Transverse colon (tissue), 4 donors: Measurements from ENCODE around the gene UBE2J1. TPM values are rescaled to one million over a fixed set of nuclear protein-coding genes. Genes with fewer than 3 reads are reported as not detected.

Experiments used
- DNase-seq: peaks from one replicate; pipeline ENCODE4 v3.0.0-alpha.2; 2019
- H3K27ac ChIP-seq, 4 donors: fragments of 200-600 bp; sonication (generic); 2 replicates each; pipeline ENCODE4 v1.5.1; 2016 to 2018; ENCODE audit warnings: inconsistent platforms in 4 of 4
- H3K27me3 ChIP-seq: fragments of 200-600 bp; sonication (generic); 2 replicates; pipeline ENCODE4 v1.5.1; 2017; ENCODE audit warnings: inconsistent platforms
- H3K36me3 ChIP-seq, 4 donors: fragments of 200-600 bp; sonication (generic); 2 replicates each; pipeline ENCODE4 v1.5.1; 2017 to 2019; ENCODE audit warnings: inconsistent platforms in 4 of 4
- H3K4me1 ChIP-seq, 4 donors: fragments of 200-600 bp; sonication (generic); 2 replicates each; pipeline ENCODE4 v1.5.1; 2017 to 2020; ENCODE audit warnings: inconsistent platforms in 4 of 4
- H3K4me3 ChIP-seq, 4 donors: fragments of 200-600 bp; sonication (generic); 1 replicate in 1 of 4; 2 replicates in 3 of 4; pipeline versions ENCODE4 v1.5.1 to v1.6.1; 2017 to 2019; ENCODE audit warnings: inconsistent platforms in 4 of 4
- H3K9me3 ChIP-seq, 2 donors: fragments of 200-600 bp; sonication (generic); 2 replicates each; pipeline ENCODE4 v1.5.1; 2017 to 2019; ENCODE audit warnings: inconsistent platforms in 2 of 2
- EP300 ChIP-seq: sonication (generic); formaldehyde crosslinking; IDR thresholded peaks from one replicate; pipeline ENCODE4 v1.6.1; 2017; ENCODE audit warnings: antibody characterized with exemption, low read depth
- POLR2A ChIP-seq: fragments of 450-650 bp; IDR thresholded peaks from one replicate; pipeline ENCODE4 v1.6.1; 2016; ENCODE audit warnings: antibody characterized with exemption, mild to moderate bottlenecking, moderate library complexity
- POLR2AphosphoS5 ChIP-seq, 3 donors: sonication (generic); formaldehyde crosslinking; IDR thresholded peaks; one replicate each; pipeline ENCODE4 v1.6.1; 2016; ENCODE audit warnings: antibody characterized with exemption in 3 of 3
- WGBS, 2 donors: methylation state at CpG; one replicate each; pipeline ENCODE4 v1.1.5; 2018; ENCODE audit warnings: low coverage in 1 of 2; 5-methylcytosine and 5-hydroxymethylcytosine counted together
- in situ Hi-C, 4 donors: fragments of 200-750 bp; cut with MboI; loops; one replicate each; pipeline versions ENCODE4 v1.15.0 to v1.15.1; 2017; ENCODE audit warnings: low sequenced_read_pairs in 3 of 4, low pct_ligation_motif_present in 1 of 4, low pct_unique_long_range_greater_than_20kb in 1 of 4
- intact Hi-C: fragments of 100-400 bp; cut with DNase I; formaldehyde crosslinking; loops from one replicate; pipeline ENCODE4 v1.15.1; 2023; ENCODE audit warnings: low total_unique reads
- total RNA-seq, 4 donors: library from RNA; depleted of rRNA; stranded (reverse); fragments of >200 nt; gene quantifications; one replicate each; pipeline ENCODE4 v1.1.0, GENCODE V29; 2016
- TF ChIP-seq, protein P1 (sequence below), 5 experiments: fragments of 200-600 bp in 3 of 5; fragments of 450-650 bp in 2 of 5; sonication (generic) in 3 of 5; IDR thresholded peaks; 1 replicate in 2 of 5; 2 replicates in 3 of 5; pipeline ENCODE4 v1.5.1; 2016 to 2017; ENCODE audit warnings: antibody characterized with exemption in 5 of 5, inconsistent platforms in 3 of 5, mild to moderate bottlenecking in 2 of 5, moderate library complexity in 1 of 5

Gene UBE2J1
- total RNA-seq, 4 donors from 2014 or later: 27.3 to 52.9 (median 38.2) TPM

DNA sequence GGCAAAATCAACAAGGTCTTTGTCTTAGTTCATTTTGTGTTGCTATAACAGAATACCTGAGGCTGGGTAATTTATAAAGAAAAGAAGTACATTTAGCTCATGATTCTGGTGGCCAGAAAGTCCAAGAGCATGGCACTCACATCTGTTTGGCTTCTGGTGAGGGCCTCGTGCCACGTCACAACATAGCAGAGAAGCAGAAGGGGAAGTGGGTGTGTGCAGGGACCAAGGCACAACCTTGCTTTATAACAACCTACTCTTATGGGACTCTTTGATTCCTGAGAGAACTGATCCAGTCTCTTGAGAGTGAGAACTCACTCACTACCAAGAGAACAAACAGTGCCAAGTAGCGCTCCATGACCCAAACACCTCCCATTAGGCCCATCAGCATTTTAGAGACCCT lies 62.8 kb downstream of the UBE2J1 start:
- no peaks in the 10 kb centered on the region for H3K4me1 ChIP-seq
- H3K27me3 ChIP-seq: no peaks in the 10 kb centered on the region
- H3K9me3 ChIP-seq: no peaks in the 10 kb centered on the region
- no peaks in the 10 kb centered on the region for H3K36me3 ChIP-seq
- no peak for DNase-seq
- no peak overlapping the region for H3K4me3 ChIP-seq
- 93% methylated on average over 3 of the region's 3 CpGs; no CpG with 5 or more reads in 1 of the 2 donors for whole genome bisulfite sequencing, 2 donors
- H3K27ac ChIP-seq: no peak overlapping the region
- in situ Hi-C loops: no loop called here
- intact Hi-C loops: no loop called here
- TF ChIP-seq, protein P1, sequence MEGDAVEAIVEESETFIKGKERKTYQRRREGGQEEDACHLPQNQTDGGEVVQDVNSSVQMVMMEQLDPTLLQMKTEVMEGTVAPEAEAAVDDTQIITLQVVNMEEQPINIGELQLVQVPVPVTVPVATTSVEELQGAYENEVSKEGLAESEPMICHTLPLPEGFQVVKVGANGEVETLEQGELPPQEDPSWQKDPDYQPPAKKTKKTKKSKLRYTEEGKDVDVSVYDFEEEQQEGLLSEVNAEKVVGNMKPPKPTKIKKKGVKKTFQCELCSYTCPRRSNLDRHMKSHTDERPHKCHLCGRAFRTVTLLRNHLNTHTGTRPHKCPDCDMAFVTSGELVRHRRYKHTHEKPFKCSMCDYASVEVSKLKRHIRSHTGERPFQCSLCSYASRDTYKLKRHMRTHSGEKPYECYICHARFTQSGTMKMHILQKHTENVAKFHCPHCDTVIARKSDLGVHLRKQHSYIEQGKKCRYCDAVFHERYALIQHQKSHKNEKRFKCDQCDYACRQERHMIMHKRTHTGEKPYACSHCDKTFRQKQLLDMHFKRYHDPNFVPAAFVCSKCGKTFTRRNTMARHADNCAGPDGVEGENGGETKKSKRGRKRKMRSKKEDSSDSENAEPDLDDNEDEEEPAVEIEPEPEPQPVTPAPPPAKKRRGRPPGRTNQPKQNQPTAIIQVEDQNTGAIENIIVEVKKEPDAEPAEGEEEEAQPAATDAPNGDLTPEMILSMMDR (IDR thresholded peaks at IDR 0.05): no peak
- TF ChIP-seq EP300: no peak
- TF ChIP-seq POLR2A: no peak
- no peak for TF ChIP-seq POLR2AphosphoS5 (IDR thresholded peaks at IDR 0.05)

DNA sequence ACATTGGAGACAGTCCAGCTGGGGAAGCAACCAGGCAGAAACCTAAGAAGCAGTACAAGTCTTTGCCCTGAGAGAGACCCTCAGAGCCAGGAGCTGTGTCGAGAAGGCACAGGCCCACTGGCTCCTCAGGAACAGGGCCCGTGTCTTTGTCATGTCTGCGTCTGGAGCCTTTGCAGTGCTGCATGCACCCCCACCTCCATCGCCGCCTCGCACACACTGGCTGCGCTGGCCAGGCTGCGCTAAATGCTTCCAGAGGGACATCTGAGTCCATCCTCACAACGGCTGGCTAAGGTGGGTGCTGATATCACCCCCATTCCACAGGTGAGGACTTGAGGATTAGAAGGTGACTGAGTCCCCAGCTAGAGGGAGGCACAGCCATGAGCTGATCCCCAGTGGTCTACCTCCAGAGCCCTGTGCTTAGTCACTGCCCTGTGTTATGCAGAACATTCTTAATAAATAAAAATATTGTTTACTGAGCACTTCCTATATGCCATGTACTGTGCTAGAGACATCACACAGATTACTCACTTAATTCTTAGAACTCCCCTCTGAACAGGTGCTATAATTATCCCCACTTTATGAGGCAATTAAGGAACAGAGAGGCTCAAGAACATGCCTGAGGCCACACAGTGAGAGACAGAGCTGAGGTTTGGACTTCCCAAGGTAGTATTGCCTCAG lies 65.0 kb downstream of the UBE2J1 start:
- intact Hi-C loops: no loop called here
- H3K4me1 ChIP-seq: no peaks in the 10 kb centered on the region
- H3K27ac ChIP-seq: no peak overlapping the region
- no peak overlapping the region for H3K4me3 ChIP-seq
- H3K9me3 ChIP-seq: no peaks in the 10 kb centered on the region
- DNase-seq: no peak
- H3K27me3 ChIP-seq: no peaks in the 10 kb centered on the region
- no peak for TF ChIP-seq POLR2AphosphoS5 (IDR thresholded peaks at IDR 0.05)
- TF ChIP-seq POLR2A: no peak
- no peak for TF ChIP-seq EP300
- TF ChIP-seq, protein P1 (IDR thresholded peaks at IDR 0.05): no peak
- WGBS, 2 donors: 94% methylated on average over 9 of the region's 9 CpGs; no CpG with 5 or more reads in 1 of the 2 donors
- in situ Hi-C loops: no loop called here
- no peaks in the 10 kb centered on the region for H3K36me3 ChIP-seq

DNA sequence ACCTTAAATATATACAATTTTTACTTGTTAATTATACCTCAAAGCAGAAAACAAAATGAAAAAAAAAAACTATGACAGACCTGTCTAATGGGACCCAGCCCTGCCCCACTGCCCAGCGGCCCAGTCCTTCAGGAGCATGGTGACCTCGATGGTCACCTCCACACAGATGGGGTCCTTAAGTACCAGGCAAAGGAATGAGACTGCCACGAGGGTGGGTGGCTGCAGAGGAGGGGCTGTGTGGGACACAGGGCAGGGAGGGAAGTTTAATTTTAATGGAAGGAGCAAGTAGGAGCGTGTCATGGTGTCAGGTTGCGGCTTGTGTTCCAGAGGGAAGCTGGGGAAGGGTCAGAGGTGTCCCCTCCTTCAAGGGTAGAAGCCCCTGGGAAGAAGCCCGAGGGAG lies 66.0 kb downstream of the UBE2J1 start:
- Histone ChIP-seq H3K9me3 (no peaks in the 10 kb centered on the region), H3K27ac (no peak overlapping the region), H3K4me3 (no peak overlapping the region), H3K27me3 (no peaks in the 10 kb centered on the region), H3K36me3 (no peaks in the 10 kb centered on the region), H3K4me1 (no peaks in the 10 kb centered on the region)
- no peak for DNase-seq
- WGBS, 2 donors: 57 to 71% methylated on average over 3 to 6 of the region's 6 CpGs
- intact Hi-C loops (no loop called here), in situ Hi-C loops (no loop called here)
- TF ChIP-seq POLR2A: no peak
- TF ChIP-seq POLR2AphosphoS5 (IDR thresholded peaks at IDR 0.05): no peak
- no peak for TF ChIP-seq EP300
- TF ChIP-seq, protein P1 (IDR thresholded peaks at IDR 0.05): no peak

DNA sequence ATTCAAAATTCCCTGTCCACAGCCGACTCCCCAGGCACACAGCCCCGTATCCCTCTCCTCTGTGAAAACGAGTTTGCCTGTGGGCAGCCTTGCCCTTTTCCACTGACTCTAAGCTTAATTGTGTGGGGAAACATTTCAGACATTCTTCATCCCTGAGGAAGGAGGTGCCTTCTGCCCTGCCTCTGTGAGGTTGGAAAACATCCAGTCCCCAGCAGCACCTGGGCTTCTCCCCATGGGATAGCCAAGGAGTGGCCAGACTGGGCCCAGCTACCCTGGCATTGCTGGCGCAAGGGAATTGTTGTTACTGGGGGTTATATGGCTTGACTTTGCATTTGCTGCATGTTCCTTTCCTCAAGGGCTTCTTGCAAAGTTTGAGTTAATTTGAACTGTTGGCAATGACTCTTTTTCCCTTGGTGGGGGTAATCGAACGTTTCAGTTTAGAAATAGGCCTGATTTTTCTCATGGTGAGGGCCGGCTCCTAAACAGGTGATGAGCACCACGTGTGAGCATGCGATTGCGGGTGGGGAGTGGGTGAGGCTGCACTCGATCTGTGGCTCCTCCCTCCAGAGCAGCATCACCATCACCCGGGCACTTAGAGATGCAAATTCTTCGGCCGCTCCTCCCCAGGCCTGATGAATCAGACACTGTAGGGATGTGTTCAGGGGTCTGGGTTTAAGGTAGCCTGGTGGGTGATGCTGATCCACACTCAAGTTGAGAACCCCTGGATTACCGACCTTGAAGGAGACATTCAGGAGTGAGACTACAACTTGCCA lies 67.4 kb downstream of the UBE2J1 start:
- WGBS, 2 donors: 80 to 84% methylated on average over 7 to 15 of the region's 15 CpGs
- no peaks in the 10 kb centered on the region for H3K4me1 ChIP-seq
- no peak for DNase-seq
- in situ Hi-C loops: no loop called here
- no peaks in the 10 kb centered on the region for H3K36me3 ChIP-seq
- H3K4me3 ChIP-seq: no peak overlapping the region
- H3K9me3 ChIP-seq: no peaks in the 10 kb centered on the region
- TF ChIP-seq POLR2AphosphoS5 (IDR thresholded peaks at IDR 0.05) (no peak), POLR2A (no peak), EP300 (no peak)
- TF ChIP-seq, protein P1 (IDR thresholded peaks at IDR 0.05): no peak
- intact Hi-C loops: no loop called here
- H3K27me3 ChIP-seq: no peaks in the 10 kb centered on the region
- H3K27ac ChIP-seq: no peak overlapping the region
